ENCODE data around the gene SCUBE3. TPM values are rescaled to one million over a fixed set of nuclear protein-coding genes. Genes with fewer than 3 reads are reported as not detected.

The SCUBE3 gene
- total and polyA plus RNA-seq, 2 of the 13 experiments (the other 11 are each of a cell fraction or from before 2014, with no cell fraction given) = not detected

GRCh38 chr6:35238843-35239289 is 25.1 kb downstream of the SCUBE3 start:
- ChIA-PET CTCF (ENCODE audit: low intra/inter-chr PET ratio, low total read pairs) (interaction anchor here (4.9 kb wide), 1 partner anchor 92 kb away, joined by 61 read pairs; no protein-coding TSS in a partner anchor), POLR2A (no interaction called here)
- Histone ChIP-seq H3K9ac (ENCODE audit: insufficient read depth, low read depth, low read length) (no peak overlapping the region), H3K79me2 (ENCODE audit: insufficient read depth, low read length) (no peaks in the 10 kb centered on the region), H3K27me3 (ENCODE audit: control insufficient read depth in 1 of 2, insufficient read depth in 2 of 2, low read length in 2 of 2) (no peaks in the 10 kb centered on the region), H3K36me3 (replicated peaks in 1 of 2; ENCODE audit: control insufficient read depth in 1 of 2, insufficient read depth in 2 of 2, low read length in 2 of 2) (no peaks in the 10 kb centered on the region), H3K4me2 (ENCODE audit: low read depth, low read length) (no peak overlapping the region), H4K20me1 (ENCODE audit: insufficient read depth, low read length) (peaks cover 7% of the 10 kb centered on the region; the same call in 1 of the 2 replicates), H3K9me3 (ENCODE audit: low read length) (no peaks in the 10 kb centered on the region), H3K4me3 (replicated peaks in 1 of 3; ENCODE audit: insufficient read depth in 1 of 3, low read depth in 2 of 3, low read length in 3 of 3) (no peak overlapping the region), H3K27ac (ENCODE audit: extremely low read length, insufficient read depth, low read length) (no peak overlapping the region), H2AFZ (ENCODE audit: low read length) (no peak overlapping the region), H3K4me1 (ENCODE audit: insufficient read depth, low read length) (no peaks in the 10 kb centered on the region)
- ATAC-seq (no peak), FAIRE-seq (no peak), DNase-seq (ENCODE audit: low spot score) (no peak)
- 84% methylated on average over 3 of the region's 3 CpGs for WGBS (ENCODE audit: low lambda C conversion rate)
- BruUV-seq (replicated peaks) = no TSS peak
- intact Hi-C loops (cut with micrococcal nuclease; ENCODE audit: unreplicated experiment) (no loop called here), in situ Hi-C loops (cut with HindIII; ENCODE audit: extremely low pct_ligation_motif_present, low pct_unique_long_range_greater_than_20kb) (loop anchor here (5.0 kb wide), 1 partner anchor 252 kb away; no protein-coding TSS in a partner anchor)
- TF ChIP-seq TARDBP (CRISPR knock-in tag; IDR thresholded peaks at IDR 0.05) (no peak), ETV5 (CRISPR knock-in tag; IDR thresholded peaks at IDR 0.05; ENCODE audit: borderline replicate concordance) (no peak), ZBTB25 (CRISPR knock-in tag; IDR thresholded peaks at IDR 0.05) (no peak), BRD4 (CRISPR knock-in tag; IDR thresholded peaks at IDR 0.05) (no peak), ZNF558 (CRISPR knock-in tag; IDR thresholded peaks at IDR 0.05; ENCODE audit: borderline replicate concordance) (no peak), MNT (IDR thresholded peaks at IDR 0.05) (no peak), ZFP90 (CRISPR knock-in tag; IDR thresholded peaks at IDR 0.05; ENCODE audit: borderline replicate concordance) (no peak), MYC (CRISPR knock-in tag; IDR thresholded peaks at IDR 0.05; ENCODE audit: borderline replicate concordance) (no peak), PBX2 (CRISPR knock-in tag; IDR thresholded peaks at IDR 0.05) (no peak), ZNF792 (CRISPR knock-in tag; IDR thresholded peaks at IDR 0.05) (no peak), MLLT10 (CRISPR knock-in tag; IDR thresholded peaks at IDR 0.05) (no peak), RFXANK (CRISPR knock-in tag; IDR thresholded peaks at IDR 0.05) (no peak), SMAD9 (CRISPR knock-in tag; IDR thresholded peaks at IDR 0.05) (no peak), ETV6 (CRISPR knock-in tag; conservative IDR thresholded peaks at IDR 0.05) (no peak)
- TF ChIP-seq, protein P1, sequence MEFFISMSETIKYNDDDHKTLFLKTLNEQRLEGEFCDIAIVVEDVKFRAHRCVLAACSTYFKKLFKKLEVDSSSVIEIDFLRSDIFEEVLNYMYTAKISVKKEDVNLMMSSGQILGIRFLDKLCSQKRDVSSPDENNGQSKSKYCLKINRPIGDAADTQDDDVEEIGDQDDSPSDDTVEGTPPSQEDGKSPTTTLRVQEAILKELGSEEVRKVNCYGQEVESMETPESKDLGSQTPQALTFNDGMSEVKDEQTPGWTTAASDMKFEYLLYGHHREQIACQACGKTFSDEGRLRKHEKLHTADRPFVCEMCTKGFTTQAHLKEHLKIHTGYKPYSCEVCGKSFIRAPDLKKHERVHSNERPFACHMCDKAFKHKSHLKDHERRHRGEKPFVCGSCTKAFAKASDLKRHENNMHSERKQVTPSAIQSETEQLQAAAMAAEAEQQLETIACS (CRISPR knock-in tag; IDR thresholded peaks at IDR 0.05) = no peak
- TF ChIP-seq, protein P2, sequence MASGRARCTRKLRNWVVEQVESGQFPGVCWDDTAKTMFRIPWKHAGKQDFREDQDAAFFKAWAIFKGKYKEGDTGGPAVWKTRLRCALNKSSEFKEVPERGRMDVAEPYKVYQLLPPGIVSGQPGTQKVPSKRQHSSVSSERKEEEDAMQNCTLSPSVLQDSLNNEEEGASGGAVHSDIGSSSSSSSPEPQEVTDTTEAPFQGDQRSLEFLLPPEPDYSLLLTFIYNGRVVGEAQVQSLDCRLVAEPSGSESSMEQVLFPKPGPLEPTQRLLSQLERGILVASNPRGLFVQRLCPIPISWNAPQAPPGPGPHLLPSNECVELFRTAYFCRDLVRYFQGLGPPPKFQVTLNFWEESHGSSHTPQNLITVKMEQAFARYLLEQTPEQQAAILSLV (CRISPR knock-in tag; IDR thresholded peaks at IDR 0.05; ENCODE audit: borderline replicate concordance) = no peak
